Measurements from ENCODE around the gene TEAD1. TPM values are rescaled to one million over a fixed set of nuclear protein-coding genes. Genes with fewer than 3 reads are reported as not detected.

Gene TEAD1
- polyA plus RNA-seq, 1 donor (not counting 4 experiments of a cell fraction or from before 2014, with no cell fraction given) = 32.7 TPM

DNA sequence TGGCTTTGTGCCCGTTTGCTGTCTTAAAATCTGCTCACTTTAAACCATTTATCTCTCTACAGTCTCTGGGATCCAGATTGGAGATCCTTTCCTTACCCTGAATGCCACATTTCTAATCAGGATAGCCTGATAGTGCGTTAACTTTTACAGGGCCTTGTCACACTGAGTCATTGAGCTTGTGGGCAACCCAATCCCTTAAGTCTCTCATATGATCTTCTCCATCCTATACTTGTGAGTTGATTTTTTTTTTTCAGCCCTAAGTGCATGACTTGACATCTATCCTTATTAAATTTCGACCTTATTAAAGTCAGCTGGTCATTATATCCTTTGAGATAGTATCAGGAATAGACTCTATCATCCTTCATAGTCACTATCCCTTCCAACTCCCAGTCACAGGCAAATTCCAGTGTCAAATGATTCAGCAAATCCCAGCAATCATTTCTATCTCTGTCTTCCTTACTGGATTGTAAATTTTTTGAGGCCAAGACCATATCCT, 57.7 kb downstream of the TEAD1 start:
- dilution Hi-C loops (cut with MboI; ENCODE audit: extremely low pct_ligation_motif_present, low sequenced_read_pairs) = no loop called here
- peaks cover 5% of the 10 kb centered on the region for H4K20me1 ChIP-seq (ENCODE audit: control insufficient read depth, extremely low read depth, insufficient read depth, low read length)
- peaks cover 2% of the 10 kb centered on the region for H3K9me1 ChIP-seq (ENCODE audit: control insufficient read depth, extremely low read depth, insufficient read depth, low read length)
- no peak overlapping the region for H2AFZ ChIP-seq (ENCODE audit: control insufficient read depth, low read length)
- H3K4me2 ChIP-seq (ENCODE audit: control insufficient read depth, extremely low read depth, insufficient read depth, low read depth, low read length) = no peak overlapping the region
- peaks cover 91% of the 10 kb centered on the region for H3K79me2 ChIP-seq (ENCODE audit: control insufficient read depth, insufficient read depth, low read length)
- H3K4me3 ChIP-seq (ENCODE audit: control insufficient read depth in 2 of 3, extremely low read depth in 1 of 3, insufficient read depth in 2 of 3, low read depth in 1 of 3, low read length in 3 of 3) = no peak overlapping the region
- no peak for TF ChIP-seq EZH2 (IDR thresholded peaks at IDR 0.05; ENCODE audit: low read length)
- TF ChIP-seq, protein P1, sequence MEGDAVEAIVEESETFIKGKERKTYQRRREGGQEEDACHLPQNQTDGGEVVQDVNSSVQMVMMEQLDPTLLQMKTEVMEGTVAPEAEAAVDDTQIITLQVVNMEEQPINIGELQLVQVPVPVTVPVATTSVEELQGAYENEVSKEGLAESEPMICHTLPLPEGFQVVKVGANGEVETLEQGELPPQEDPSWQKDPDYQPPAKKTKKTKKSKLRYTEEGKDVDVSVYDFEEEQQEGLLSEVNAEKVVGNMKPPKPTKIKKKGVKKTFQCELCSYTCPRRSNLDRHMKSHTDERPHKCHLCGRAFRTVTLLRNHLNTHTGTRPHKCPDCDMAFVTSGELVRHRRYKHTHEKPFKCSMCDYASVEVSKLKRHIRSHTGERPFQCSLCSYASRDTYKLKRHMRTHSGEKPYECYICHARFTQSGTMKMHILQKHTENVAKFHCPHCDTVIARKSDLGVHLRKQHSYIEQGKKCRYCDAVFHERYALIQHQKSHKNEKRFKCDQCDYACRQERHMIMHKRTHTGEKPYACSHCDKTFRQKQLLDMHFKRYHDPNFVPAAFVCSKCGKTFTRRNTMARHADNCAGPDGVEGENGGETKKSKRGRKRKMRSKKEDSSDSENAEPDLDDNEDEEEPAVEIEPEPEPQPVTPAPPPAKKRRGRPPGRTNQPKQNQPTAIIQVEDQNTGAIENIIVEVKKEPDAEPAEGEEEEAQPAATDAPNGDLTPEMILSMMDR (optimal IDR thresholded peaks at IDR 0.05 in 1 of 3, IDR thresholded peaks at IDR 0.05 in 1 of 3, conservative IDR thresholded peaks at IDR 0.05 in 1 of 3; ENCODE audit: extremely low read depth in 1 of 3, insufficient read depth in 2 of 3, low read length in 3 of 3) = no peak
- H3K27me3 ChIP-seq (ENCODE audit: control insufficient read depth, extremely low read depth, insufficient read depth, low read length) = no peaks in the 10 kb centered on the region
- peaks cover 8% of the 10 kb centered on the region for H3K4me1 ChIP-seq (ENCODE audit: control insufficient read depth, extremely low read depth, insufficient read depth, low read length)
- no peaks in the 10 kb centered on the region for H3K36me3 ChIP-seq (ENCODE audit: control insufficient read depth in 2 of 2, extremely low read depth in 1 of 2, insufficient read depth in 2 of 2, low read length in 2 of 2)
- no peak overlapping the region for H3K27ac ChIP-seq (ENCODE audit: control insufficient read depth, insufficient read depth, low read length)
- no peak overlapping the region for H3K9ac ChIP-seq (ENCODE audit: control insufficient read depth, extremely low read depth, insufficient read depth, low read length)
- no peaks in the 10 kb centered on the region for H3K9me3 ChIP-seq (ENCODE audit: control insufficient read depth, low read depth, low read length)
- DNase-seq (ENCODE audit: low read depth, low spot score) (no peak), FAIRE-seq (no peak)

DNA sequence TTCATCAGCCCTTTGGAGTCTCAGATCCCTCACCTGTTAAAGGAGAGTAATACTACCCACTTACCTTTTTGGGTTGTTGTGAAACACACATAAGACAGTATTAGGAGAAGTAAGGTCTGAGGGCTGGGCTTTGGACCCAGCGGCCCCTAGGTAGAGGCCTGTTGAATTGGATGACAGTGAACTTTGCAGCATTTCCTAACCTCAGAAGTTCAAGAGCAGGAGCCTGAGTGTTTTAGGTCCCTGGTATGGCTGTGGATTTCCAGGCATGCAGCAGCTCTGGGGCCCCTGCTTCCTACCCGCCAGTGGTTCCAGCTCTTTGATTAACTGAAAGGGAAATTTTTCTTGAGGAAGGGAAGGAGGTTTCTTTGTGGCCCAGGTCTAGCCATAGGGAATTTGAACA, 58.9 kb downstream of the TEAD1 start:
- H3K27ac ChIP-seq (ENCODE audit: control insufficient read depth, insufficient read depth, low read length) = no peak overlapping the region
- dilution Hi-C loops (cut with MboI; ENCODE audit: extremely low pct_ligation_motif_present, low sequenced_read_pairs) = no loop called here
- no peak overlapping the region for H3K4me3 ChIP-seq (ENCODE audit: control insufficient read depth in 2 of 3, extremely low read depth in 1 of 3, insufficient read depth in 2 of 3, low read depth in 1 of 3, low read length in 3 of 3)
- DNase-seq (ENCODE audit: low read depth, low spot score) (no peak), FAIRE-seq (no peak)
- peaks cover 8% of the 10 kb centered on the region for H4K20me1 ChIP-seq (ENCODE audit: control insufficient read depth, extremely low read depth, insufficient read depth, low read length)
- no peak overlapping the region for H3K4me2 ChIP-seq (ENCODE audit: control insufficient read depth, extremely low read depth, insufficient read depth, low read depth, low read length)
- H2AFZ ChIP-seq (ENCODE audit: control insufficient read depth, low read length) = no peak overlapping the region
- no peak overlapping the region for H3K9ac ChIP-seq (ENCODE audit: control insufficient read depth, extremely low read depth, insufficient read depth, low read length)
- H3K9me3 ChIP-seq (ENCODE audit: control insufficient read depth, low read depth, low read length) = no peaks in the 10 kb centered on the region
- peaks cover 92% of the 10 kb centered on the region for H3K79me2 ChIP-seq (ENCODE audit: control insufficient read depth, insufficient read depth, low read length)
- H3K9me1 ChIP-seq (ENCODE audit: control insufficient read depth, extremely low read depth, insufficient read depth, low read length) = peaks cover 2% of the 10 kb centered on the region
- no peaks in the 10 kb centered on the region for H3K27me3 ChIP-seq (ENCODE audit: control insufficient read depth, extremely low read depth, insufficient read depth, low read length)
- no peak for TF ChIP-seq EZH2 (IDR thresholded peaks at IDR 0.05; ENCODE audit: low read length)
- TF ChIP-seq, protein P1 (optimal IDR thresholded peaks at IDR 0.05 in 1 of 3, IDR thresholded peaks at IDR 0.05 in 1 of 3, conservative IDR thresholded peaks at IDR 0.05 in 1 of 3; ENCODE audit: extremely low read depth in 1 of 3, insufficient read depth in 2 of 3, low read length in 3 of 3) = no peak
- H3K36me3 ChIP-seq (ENCODE audit: control insufficient read depth in 2 of 2, extremely low read depth in 1 of 2, insufficient read depth in 2 of 2, low read length in 2 of 2) = no peaks in the 10 kb centered on the region
- peaks cover 10% of the 10 kb centered on the region for H3K4me1 ChIP-seq (ENCODE audit: control insufficient read depth, extremely low read depth, insufficient read depth, low read length)
